ENCODE data around the gene C17orf113. TPM values are rescaled to one million over a fixed set of nuclear protein-coding genes. Genes with fewer than 3 reads are reported as not detected.

C17orf113 gene
- total and polyA plus RNA-seq, 2 of the 13 experiments (the other 11 are each of a cell fraction or from before 2014, with no cell fraction given): 0.87 to 1.1 TPM

- TF ChIP-seq, protein P1, sequence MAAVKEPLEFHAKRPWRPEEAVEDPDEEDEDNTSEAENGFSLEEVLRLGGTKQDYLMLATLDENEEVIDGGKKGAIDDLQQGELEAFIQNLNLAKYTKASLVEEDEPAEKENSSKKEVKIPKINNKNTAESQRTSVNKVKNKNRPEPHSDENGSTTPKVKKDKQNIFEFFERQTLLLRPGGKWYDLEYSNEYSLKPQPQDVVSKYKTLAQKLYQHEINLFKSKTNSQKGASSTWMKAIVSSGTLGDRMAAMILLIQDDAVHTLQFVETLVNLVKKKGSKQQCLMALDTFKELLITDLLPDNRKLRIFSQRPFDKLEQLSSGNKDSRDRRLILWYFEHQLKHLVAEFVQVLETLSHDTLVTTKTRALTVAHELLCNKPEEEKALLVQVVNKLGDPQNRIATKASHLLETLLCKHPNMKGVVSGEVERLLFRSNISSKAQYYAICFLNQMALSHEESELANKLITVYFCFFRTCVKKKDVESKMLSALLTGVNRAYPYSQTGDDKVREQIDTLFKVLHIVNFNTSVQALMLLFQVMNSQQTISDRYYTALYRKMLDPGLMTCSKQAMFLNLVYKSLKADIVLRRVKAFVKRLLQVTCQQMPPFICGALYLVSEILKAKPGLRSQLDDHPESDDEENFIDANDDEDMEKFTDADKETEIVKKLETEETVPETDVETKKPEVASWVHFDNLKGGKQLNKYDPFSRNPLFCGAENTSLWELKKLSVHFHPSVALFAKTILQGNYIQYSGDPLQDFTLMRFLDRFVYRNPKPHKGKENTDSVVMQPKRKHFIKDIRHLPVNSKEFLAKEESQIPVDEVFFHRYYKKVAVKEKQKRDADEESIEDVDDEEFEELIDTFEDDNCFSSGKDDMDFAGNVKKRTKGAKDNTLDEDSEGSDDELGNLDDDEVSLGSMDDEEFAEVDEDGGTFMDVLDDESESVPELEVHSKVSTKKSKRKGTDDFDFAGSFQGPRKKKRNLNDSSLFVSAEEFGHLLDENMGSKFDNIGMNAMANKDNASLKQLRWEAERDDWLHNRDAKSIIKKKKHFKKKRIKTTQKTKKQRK (IDR thresholded peaks at IDR 0.05; ENCODE audit: low read length): no peak
- peak; percentile 62; the same call in 1 of the 2 replicates for TF ChIP-seq ZNF547 (CRISPR knock-in tag; IDR thresholded peaks at IDR 0.05)
- TF ChIP-seq YEATS2 (CRISPR knock-in tag; IDR thresholded peaks at IDR 0.05; ENCODE audit: borderline replicate concordance): peak; percentile 30; the same call in 1 of the 2 replicates
- peak; percentile 8; the same call in 1 of the 2 replicates for TF ChIP-seq HDAC2 (CRISPR knock-in tag; IDR thresholded peaks at IDR 0.05)
- peak; percentile 49; the same call in 1 of the 2 replicates for TF ChIP-seq MAZ (IDR thresholded peaks at IDR 0.05; ENCODE audit: borderline replicate concordance, low read depth, low read length)
- TF ChIP-seq MAZ (CRISPR knock-in tag; IDR thresholded peaks at IDR 0.05; ENCODE audit: low read depth): no peak
- TF ChIP-seq MZF1 (CRISPR knock-in tag; IDR thresholded peaks at IDR 0.05; ENCODE audit: borderline replicate concordance): no peak
- TF ChIP-seq REXO4 (CRISPR knock-in tag; IDR thresholded peaks at IDR 0.05; ENCODE audit: borderline replicate concordance): no peak
- TF ChIP-seq NFIB (CRISPR knock-in tag; IDR thresholded peaks at IDR 0.05; ENCODE audit: borderline replicate concordance): no peak
- peak; percentile 44; the same call in 1 of the 2 replicates for TF ChIP-seq ZKSCAN1 (IDR thresholded peaks at IDR 0.05; ENCODE audit: low read length)
- TF ChIP-seq ETV6 (CRISPR knock-in tag; conservative IDR thresholded peaks at IDR 0.05): no peak
- 0 out of 2 replicates have a peak, but pooled peaks have one; percentile 10 for TF ChIP-seq HOMEZ (CRISPR knock-in tag; IDR thresholded peaks at IDR 0.05; ENCODE audit: low read depth)
- TF ChIP-seq ZNF879 (CRISPR knock-in tag; IDR thresholded peaks at IDR 0.05): no peak
- TF ChIP-seq LBX2 (CRISPR knock-in tag; IDR thresholded peaks at IDR 0.05; ENCODE audit: borderline replicate concordance): no peak
- 0 out of 2 replicates have a peak, but pooled peaks have one; percentile 11 for TF ChIP-seq MED1 (CRISPR knock-in tag; IDR thresholded peaks at IDR 0.05)
- 0 out of 2 replicates have a peak, but pooled peaks have one; percentile 37 for TF ChIP-seq ZNF713 (CRISPR knock-in tag; IDR thresholded peaks at IDR 0.05)
- TF ChIP-seq FOSL1 (CRISPR knock-in tag; IDR thresholded peaks at IDR 0.05; ENCODE audit: borderline replicate concordance): no peak
- TF ChIP-seq ZNF101 (CRISPR knock-in tag; IDR thresholded peaks at IDR 0.05; ENCODE audit: borderline replicate concordance, low read depth): no peak
- TF ChIP-seq PAWR (CRISPR knock-in tag; IDR thresholded peaks at IDR 0.05; ENCODE audit: borderline replicate concordance): no peak
- TF ChIP-seq EEA1 (CRISPR knock-in tag; IDR thresholded peaks at IDR 0.05; ENCODE audit: borderline replicate concordance): no peak
- no peak for TF ChIP-seq IKZF4 (CRISPR knock-in tag; IDR thresholded peaks at IDR 0.05; ENCODE audit: borderline replicate concordance, low read depth, not compliant biosample characterization)
- TF ChIP-seq ESRRA (CRISPR knock-in tag; IDR thresholded peaks at IDR 0.05; ENCODE audit: low read depth): no peak
- no peak for TF ChIP-seq RFXANK (CRISPR knock-in tag; IDR thresholded peaks at IDR 0.05)
- TF ChIP-seq RFX3 (CRISPR knock-in tag; IDR thresholded peaks at IDR 0.05): no peak
- no peak for TF ChIP-seq ELF1 (CRISPR knock-in tag; IDR thresholded peaks at IDR 0.05)
- TF ChIP-seq ZNF720 (CRISPR knock-in tag; IDR thresholded peaks at IDR 0.05): no peak
- TF ChIP-seq ZNF180 (CRISPR knock-in tag; IDR thresholded peaks at IDR 0.05; ENCODE audit: borderline replicate concordance, low read depth): no peak
These were observed 17.1 kb upstream of the C17orf113 start (continued) for GRCh38 chr17:42067371-42068091.

Data from HepG2 (cell line).